SK-MEL-5 (cell line): ENCODE data around the gene ATP1B1. TPM values are rescaled to one million over a fixed set of nuclear protein-coding genes. Genes with fewer than 3 reads are reported as not detected.

Source experiments
- DNase-seq: peaks from one replicate; pipeline ENCODE4 v3.0.0-alpha.2; 2016; ENCODE audit warnings: low read depth, low spot score
- in situ Hi-C: cut with HindIII; loops from 2 replicates; pipeline ENCODE4 v1.10.0; 2016; ENCODE audit warnings: low sequenced_read_pairs, high pct_unique_total_duplicates, low pct_unique_long_range_greater_than_20kb
- total RNA-seq: library from RNA; depleted of rRNA; stranded (reverse); fragments of >200 nt; shearing (Covaris generic); gene quantifications from 2 replicates; pipeline ENCODE4 v1.2.3, GENCODE V29; 2014

The ATP1B1 gene
- total RNA-seq, 1 experiment from 2014 or later: 2.6 TPM

DNA sequence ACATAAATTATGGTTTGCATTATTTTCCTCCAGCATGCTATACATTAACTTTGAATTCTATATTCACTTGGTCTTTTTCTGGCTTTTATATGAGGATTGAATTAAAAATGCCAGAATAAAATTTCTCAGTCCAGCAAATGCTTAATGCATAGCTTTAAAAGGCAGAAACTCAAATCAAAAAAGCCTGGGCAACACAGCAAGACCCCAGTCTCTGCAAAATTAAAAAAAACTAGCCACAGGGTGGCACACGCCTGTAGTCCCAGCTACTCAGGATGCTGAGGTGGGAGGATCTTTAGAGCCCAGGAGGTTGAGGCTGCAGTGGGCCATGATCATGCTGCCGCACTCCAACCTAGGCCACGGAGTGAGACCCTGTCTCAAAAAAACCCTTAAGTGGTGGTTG, 19.8 kb downstream of the ATP1B1 start:
- in situ Hi-C loops: no loop called here
- DNase-seq: no peak

DNA sequence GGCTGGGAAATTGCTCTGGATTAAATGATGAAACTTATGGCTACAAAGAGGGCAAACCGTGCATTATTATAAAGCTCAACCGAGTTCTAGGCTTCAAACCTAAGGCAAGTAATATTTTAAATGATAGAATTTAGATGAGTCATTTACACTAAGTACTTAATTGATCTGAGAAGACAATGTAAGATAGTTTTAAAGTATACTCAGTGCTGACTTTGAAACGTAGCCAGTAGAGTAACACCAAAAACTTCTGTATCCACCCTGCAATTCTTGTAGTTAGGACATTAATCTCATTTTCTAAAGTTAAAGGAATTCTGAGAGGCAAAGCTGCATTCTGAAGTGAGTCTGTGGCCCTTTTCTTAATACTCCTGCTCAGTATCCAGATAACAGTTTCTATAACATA, 20.8 kb downstream of the ATP1B1 start:
- in situ Hi-C loops: no loop called here
- DNase-seq: no peak

DNA sequence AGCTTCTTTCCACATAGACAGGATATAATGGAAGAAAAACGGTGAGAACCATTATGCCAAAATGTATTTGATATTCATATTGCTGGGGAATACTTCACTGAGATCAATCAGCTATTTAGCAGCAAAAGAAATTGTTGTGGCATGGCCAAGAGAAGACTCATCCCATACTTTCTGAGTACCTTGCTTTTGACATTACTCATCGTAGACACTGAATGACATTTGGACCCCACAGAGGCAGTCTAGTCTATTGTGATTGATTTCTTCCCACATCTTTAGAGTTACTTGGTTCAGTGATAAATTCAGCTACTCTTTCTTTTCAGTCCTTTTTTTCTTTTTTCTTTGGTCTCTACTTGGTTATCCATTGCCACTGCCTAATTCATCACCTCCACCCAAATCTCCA, 22.1 kb downstream of the ATP1B1 start:
- in situ Hi-C loops: no loop called here
- DNase-seq: no peak

DNA sequence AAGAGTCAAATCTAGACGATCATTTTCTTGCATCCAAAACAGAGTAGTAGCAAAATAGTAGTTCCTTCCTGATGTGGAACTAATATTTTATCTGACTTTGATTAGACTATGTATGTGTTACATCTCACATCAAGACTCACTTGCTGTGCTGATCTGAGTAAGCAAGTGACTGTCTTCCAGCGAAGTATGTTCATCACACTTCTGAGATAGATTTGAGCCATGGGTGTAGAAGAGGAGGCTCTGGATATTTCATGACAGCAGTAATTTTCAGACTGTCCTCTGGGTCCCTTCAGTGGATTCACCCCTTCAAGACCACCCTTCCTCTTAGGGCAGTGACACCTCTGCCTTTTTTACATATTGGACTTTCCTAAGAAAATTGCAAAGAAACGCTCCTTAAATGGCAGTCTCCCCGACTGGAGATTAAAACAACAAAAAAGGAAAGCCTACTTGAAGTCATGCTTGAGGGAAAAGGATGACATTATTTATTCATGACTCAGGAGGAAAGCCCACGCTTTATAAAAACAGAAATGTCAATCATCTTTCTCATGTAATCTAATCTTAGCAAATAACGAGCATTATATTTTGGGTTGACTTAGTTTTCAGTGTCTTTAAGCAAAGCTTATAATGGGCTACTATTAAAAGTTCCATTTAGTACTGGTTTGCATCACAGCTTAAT, 22.8 kb downstream of the ATP1B1 start:
- in situ Hi-C loops: no loop called here
- DNase-seq: no peak

DNA sequence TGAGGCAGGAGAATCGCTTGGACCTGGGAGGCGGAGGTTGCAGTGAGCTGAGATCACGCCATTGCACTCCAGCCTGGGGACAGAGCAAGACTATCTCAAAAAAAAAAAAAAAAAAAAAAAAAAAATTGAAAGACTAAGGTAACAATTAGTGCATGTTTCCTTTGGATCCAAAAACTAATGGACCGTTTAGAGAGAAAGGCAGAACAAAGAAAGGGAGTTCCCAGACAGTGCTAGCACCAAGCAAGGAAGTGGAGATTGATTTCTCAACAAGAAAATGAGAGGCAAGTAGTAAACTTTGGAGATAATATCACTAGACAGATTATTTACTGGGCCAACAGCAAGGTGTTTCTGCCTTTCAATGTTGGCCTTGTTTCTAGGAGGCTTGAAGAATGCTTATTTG, 24.2 kb downstream of the ATP1B1 start:
- no peak for DNase-seq
- in situ Hi-C loops: no loop called here

DNA sequence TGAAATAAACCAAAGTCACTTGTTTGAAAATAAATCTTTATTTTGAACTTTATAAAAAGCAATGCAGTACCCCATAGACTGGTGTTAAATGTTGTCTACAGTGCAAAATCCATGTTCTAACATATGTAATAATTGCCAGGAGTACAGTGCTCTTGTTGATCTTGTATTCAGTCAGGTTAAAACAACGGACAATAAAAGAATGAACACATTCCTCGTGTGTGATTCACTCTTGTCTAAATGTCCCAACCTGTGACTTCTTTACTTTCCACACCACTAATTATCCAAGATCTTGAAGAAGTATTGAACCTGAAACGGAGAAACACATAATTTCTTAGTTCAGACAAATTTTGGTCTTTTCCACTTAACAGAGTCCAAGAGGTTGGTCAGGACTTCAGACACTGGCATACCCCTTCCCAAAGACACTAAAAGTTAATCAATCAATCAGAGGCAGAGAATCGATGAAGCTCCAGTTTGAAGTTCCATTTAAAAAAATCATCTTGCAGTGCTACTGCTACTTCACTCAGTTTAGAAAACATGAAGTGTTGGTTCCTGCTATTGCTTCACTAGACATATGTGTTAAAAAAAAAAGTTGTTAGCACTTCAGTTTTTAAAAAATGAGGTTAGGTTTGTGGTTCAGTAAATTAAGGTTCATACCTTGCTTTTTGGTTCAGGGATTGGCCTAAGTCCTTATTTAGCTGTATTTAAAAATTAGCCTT, 26.2 kb downstream of the ATP1B1 start:
- in situ Hi-C loops: no loop called here
- DNase-seq: no peak

DNA sequence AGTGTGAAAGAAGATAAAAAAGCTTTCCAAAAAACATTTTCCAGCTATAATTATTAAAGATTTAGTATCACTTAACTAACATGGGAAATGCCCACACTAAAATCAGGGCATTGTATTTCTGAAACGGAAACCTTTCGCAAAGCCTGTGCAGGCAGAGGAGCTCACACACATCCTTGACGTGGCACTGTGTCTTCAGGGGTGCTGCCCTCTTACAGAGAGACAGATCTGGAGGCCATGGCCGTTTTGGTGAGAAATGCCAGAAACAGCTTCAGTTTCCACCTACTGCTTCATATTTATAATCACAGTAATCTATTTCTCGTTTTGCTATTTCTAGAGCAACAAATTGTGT, 26.7 kb downstream of the ATP1B1 start:
- in situ Hi-C loops: no loop called here
- no peak for DNase-seq

DNA sequence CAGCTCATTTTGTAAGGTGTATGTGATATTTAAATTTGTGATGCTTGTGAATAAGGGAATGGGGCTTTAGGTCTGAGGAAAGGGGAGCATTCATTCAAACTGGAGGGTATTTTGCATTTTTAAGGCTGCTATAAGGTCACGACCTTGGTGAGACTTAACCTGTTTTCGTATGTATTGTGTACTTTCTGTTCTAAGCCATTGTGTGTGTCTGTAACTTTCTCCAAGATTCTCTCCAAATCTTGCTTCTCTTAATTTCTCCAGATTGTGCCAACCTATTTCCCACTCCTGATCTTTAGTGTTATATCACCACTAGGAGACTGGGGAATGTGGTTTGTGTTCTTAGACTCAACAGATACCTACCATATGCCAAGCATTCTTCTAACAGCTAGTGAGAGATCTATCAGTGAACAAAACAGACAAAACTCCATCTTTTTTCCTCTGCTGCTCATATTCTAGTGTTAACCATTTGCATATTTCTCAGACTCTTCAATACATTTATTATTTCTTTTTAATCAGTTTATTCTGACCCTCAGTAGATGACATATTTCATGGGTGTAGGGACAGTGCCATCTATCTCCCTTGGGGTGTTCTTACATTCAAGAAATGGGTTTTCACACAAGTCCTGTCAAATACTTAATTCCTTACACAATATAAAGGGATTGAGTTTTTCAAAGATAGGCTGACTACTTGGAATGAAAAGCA, 27.5 kb downstream of the ATP1B1 start:
- in situ Hi-C loops: no loop called here
- DNase-seq: peak; percentile 22

DNA sequence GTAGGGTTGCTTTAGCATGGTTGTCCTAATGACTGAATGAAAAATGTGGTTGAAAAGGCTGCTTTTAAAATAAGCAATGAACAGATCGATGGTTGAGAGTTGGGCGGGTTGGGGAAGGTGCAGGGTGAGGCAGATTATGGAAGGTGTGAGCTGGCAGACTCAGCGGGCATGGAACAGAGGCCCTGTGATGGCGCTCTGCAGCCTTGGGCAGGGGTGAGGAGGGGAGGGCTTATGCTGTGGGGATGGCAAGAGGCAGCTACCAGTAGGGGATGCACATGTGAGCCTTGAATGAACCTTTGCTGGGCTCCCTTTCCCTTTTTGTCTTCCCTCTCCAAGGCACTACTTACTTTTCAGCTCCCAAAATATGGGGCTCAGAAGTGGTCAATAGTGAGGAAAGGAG, 30.9 kb downstream of the ATP1B1 start:
- in situ Hi-C loops: no loop called here

DNA sequence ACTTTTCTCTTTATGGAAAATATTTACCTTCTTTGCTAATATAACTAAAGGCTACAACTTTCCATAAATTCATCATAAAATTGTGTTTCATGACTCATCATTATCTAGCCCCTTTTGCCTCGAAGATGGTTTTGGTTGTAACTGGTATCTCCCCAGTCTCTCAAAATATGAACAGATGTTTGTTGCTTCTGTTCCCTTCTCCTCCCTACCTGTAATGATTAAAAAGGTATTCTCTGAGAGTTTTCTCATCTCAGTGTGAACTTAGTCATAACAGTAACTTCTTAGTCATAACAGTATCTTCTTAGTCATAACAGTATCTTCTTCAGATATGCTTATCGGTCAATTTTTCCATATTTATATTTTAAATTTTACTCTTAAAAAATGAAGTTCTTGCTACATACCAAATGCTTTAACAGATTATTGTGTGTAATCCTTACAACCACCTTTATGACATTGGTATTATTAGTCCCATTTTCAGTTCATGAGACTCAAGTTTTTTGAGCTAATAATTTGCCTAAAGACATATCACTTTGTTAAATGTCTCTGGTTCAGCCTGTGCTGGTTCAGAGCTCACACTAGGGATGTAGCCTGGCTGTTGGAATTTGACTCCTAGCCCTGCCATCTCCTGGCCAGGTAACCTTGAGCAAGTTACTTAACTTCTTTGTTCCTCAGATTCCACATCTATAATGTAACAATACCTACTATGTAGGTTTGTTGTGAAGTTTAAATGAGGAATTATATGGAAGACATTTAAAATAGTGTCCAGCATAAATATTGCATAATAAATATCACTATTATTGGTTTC, 32.6 kb downstream of the ATP1B1 start:
- in situ Hi-C loops: no loop called here
- no peak for DNase-seq

More for the DNA sequence above, 30.9 kb downstream of the ATP1B1 start:
- no peak for DNase-seq

DNA sequence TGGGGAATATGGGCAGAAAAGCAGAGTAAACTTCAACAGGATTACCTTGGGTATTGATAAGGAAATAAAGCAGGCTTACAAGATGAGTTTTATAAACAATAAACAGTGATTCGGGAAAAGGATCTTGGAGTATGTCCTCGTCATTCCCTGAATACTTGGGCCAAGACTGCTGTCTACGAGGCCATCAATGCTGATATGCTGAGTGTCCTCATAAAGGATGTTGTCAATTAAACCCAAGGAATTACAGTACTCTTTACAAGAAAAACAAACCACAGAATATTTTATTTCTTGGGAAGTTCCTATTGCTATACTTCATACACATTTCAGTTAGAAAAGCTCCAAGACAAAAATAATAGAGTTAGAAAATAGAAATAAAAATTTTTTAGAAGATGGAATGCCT, 34.9 kb downstream of the ATP1B1 start:
- no peak for DNase-seq
- in situ Hi-C loops: no loop called here

DNA sequence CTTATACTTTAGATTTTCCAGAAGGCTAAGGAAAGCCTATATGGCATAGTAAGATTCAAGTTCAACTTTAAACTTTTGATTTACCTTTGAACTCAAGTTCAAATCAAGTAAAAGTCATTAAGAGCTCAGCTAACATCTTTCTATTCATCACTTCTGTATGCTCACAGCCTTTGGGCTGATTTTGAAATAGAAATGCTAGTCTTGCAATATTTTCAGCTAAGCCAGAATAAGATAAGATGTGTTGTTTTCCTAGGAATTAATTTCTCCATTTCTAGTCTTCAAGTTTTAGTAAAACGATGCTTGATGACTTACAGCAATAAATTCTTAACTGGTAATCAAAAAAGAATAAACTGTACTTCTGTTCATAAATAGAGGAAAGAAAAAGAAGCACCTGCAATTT, 35.6 kb downstream of the ATP1B1 start:
- in situ Hi-C loops: no loop called here

DNA sequence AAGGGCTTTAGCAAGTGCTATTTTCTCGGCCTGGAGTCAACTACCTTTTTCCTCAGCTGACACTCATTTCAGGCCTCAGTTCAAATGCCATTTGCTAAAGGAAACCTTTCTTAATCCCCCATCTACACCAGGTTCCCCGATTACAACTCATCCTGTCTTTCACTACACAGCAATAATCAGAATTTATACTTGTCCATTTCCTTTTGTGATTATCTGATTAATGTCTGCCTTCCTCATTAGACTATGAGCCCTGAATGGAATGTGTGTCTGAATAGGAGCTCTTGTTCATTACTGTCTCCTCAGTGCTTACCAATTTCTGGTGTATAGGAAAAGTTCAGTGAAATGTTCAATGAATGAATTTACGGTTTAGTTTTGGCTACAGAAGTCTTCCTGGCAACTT, 36.9 kb downstream of the ATP1B1 start:
- DNase-seq: no peak
- in situ Hi-C loops: no loop called here

More for the DNA sequence above, 35.6 kb downstream of the ATP1B1 start:
- DNase-seq: no peak

DNA sequence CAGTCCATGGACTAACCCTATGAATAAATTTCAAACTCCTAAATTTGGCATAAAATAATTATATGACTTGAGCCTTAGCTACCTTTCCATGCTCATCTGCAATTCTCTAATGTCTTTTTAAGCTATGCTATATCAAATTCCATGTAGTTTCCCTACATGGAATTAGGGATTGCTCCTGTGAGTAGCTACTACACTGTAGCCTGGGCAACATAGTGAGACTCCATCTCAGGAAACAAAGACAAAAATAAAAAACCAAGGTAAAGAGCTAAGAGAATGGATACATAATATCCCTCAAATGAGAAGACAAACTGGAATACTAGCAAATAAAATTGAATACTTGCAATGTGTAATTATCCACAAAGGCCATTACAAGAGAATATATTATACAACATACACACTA, 37.5 kb downstream of the ATP1B1 start:
- in situ Hi-C loops: no loop called here

DNA sequence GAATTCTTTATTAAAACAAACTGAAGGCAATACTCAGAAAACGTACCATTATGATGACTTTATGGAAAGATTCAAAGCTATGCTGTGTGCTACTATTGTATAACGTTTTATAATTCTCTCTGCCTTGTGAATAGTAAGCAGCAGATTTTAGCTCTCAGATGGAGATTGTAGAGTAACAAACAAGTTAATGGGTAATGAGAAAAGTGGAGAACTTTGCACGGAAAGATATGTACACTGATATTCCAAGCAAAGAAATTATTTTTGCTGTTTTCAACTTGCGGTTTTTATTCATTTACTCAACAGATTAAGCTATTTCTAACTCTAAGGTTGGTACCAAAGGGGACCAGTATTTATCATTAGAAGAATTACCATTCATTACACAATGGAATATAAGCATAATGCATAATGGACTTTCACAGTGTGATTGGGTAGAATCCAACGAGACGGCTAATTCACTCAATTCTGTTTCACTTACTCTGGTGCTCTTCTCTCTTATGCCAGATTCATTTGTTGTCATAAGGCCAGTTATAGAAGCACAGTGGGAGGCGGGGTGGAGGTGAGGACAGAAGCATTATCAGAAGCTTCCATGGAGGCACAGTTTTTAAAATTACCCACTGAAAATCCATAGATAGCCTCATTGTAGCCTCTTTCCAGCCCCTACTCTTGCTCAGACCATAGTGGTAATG, 38.6 kb downstream of the ATP1B1 start:
- peak; percentile 20 for DNase-seq
- in situ Hi-C loops: no loop called here

More for the DNA sequence above, 37.5 kb downstream of the ATP1B1 start:
- DNase-seq: no peak

DNA sequence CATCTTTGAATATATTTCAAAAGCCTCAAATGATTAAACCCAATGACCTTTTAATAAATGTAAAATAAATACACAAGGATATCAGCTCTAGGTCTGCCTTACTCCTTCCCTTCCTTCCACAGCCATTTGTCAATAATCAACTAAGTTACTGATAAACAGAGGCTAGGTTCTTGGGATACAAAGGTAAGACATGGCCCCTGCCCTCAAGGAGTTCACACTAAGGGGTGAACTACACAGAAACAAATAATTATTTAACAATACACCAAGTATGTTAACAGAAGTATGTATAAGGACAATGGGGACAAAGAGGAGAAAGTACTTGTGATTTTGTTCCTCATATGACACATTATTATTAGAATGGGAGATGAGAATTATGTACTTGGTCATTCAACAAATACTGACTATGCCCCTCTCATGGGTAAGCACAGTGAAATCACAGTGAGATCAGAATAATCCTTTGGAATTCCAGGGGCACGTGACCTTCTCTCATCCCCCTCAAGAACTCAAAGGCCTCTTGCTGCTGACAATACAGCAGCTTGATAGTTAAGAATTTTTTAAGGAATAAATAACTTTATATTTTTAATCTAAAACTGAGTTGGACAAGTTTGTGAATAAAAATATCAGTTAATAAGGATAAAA, 40.2 kb downstream of the ATP1B1 start:
- in situ Hi-C loops: no loop called here
- DNase-seq: no peak
